GM21529 (cell line): ENCODE measurements around the gene XCL2.
"Not testable (repeated sequence)": the region's sequence is repeated elsewhere in the genome, so short reads cannot be mapped to it uniquely, and the experiment has no call there.

ENCODE experiments used
- ATAC-seq: cut with Tn5 transposase; IDR thresholded peaks from one replicate; pipeline ENCODE4 v1.9.1; 2021; ENCODE audit not compliant: unreplicated experiment

XCL2 gene, protein sequence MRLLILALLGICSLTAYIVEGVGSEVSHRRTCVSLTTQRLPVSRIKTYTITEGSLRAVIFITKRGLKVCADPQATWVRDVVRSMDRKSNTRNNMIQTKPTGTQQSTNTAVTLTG

DNA sequence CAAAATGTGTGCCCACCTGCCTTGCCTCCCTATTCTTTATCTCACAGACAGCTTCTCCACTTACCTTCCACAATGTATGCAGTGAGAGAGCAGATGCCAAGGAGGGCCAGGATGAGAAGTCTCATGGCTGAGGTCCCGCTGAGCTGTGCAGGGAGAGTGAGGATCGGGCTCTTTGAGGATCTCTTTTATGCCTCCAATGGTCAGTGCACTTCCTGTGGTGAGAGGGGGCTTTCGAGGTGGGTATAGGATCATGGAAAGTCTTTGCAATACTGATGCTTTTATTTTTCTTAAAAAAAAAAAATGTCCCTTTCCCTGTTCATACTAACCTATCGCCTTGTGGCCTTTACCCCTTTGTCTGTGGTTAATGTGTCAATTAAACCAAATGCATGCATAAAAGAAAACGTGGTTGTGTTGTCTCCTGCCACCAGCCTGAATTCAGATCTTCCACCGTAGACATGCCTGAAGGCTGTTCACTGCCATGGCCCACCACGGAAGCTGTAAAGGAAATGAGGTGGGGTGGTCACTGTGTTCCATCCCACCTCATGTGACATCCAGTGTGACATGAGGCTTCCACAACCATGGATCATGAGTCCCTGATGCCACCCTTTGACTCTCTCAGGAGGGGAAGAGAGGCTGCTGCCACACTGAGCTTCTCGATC lies at the start of gene XCL2:
Gene XCL2, minus strand, starts transcription at position 158 of the 659 bp plus-strand sequence. Its CDS starts 33 bp downstream, at position 125.
- not testable (repeated sequence) for ATAC-seq

DNA sequence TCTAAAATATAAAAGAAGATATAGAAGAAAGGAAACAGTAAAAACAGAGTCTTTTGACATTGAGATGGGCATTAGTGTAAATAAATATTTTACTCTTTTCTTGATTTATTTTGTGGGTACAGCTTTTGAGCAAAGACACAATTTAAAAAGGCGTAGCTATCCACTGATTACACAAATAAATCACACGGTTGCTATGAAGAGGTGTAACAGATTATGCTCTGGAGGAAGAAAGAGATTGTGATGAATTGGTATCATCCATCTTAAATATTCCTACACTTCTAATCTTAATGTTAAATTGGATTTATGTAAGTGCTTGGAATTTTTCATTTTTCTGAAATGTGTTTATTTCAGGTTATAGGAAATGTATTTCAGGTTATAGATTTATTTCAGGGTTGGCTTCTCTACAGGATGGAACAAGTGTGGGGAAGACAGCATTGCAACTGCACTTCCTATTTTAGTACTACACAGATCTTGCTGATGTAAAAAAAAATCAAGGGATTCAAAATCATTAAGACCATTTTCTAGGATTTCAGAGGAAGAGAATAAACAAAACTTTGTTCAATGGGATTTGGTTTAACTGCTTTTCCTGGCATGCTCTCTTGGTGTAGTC lies 47.9 kb upstream of the XCL2 start:
- no peak for ATAC-seq

DNA sequence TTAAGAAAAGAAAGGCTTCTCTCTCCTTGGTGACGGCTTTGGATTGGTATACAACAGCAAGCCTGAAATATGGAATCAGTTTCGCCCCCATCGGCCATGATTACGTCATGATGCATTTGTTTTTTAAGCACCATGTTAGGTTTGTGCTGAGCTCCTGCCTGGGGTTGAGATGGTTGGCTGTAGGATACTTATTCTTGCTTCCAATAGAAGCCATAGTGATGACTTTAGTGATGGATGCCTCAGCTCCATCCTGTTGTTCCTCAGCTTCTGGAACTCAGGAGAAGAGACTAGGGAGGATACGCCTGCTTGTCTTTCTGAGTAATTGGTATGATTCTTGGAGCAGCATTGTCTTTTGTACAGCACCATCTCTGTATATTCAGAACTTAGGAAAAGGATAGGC lies 47.3 kb upstream of the XCL2 start:
- ATAC-seq, result no peak

DNA sequence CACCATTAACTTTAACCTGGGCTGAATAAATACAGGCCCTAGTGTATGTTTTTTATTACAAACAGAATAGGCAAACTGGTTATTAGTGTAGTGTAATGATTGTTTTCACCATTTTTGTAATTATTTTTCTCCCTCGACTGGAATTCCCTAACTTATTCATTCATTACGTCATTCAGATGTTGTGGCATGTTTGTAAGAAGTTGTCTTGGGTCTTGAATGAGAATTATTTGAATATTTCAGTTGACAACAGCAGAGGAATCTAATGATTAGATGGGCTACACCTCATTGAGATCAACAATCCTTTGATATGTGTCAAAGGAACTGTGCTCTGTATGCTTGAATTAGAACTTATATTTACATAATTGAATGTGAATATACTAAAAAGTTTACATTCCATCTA lies 45.4 kb upstream of the XCL2 start:
- ATAC-seq, result no peak

DNA sequence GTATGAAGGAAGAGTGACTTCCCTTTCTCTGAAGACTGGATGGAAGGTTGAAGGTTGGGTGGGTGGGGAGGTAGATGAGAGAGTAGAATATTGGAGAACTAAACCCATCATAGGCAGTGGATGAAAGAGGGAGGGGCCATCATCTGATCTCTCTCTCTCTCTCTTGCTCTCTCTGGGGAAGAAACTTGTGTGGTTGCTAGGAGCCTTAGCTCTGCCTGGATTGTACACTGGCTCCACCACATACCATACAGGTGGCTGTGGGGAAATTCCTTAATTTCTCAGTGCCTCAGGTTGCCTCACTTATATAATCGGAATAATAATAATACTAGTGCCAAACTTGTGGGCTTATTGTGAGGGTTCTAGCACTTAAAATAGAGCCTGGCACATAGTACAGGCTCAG lies 42.1 kb upstream of the XCL2 start:
- ATAC-seq, result no peak

DNA sequence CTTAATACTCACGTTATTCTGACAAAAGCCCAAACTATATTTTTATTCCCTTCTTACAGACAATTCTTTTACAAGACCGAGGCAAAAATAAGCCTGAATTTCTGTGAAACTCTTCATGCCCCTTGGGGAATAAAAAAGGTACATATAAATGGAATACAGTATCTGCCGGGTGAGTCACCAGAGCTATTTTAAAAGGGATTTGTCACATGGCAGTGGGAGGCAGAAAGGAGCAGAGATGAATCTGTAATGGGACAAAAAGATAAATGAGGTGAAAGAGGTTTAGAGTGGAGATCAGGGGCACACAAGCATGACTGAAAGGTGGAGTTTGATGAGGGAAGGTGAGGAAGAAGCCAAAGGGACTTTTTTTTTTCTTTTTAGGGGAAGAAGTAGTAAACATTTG lies 41.4 kb upstream of the XCL2 start:
- ATAC-seq, result no peak

DNA sequence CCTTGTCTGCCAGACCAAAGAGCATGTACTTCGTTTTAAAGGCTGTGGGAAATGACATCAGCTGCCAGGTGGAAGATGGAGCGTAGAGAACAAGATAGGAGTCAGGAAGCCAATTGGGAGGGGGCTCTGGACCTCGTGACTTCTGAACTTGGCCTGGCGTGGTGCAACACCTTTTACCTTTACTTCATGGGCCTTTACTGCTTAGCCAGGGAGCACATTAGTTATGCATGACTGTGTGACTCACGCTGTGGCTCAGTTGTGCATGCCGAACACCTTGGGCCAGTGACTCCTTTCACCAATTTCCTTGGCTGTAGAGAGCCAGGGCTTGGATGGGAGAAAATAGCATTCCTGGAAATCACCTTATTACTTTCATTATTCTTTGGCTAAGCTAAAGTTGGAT lies 39.8 kb upstream of the XCL2 start:
- no peak for ATAC-seq

DNA sequence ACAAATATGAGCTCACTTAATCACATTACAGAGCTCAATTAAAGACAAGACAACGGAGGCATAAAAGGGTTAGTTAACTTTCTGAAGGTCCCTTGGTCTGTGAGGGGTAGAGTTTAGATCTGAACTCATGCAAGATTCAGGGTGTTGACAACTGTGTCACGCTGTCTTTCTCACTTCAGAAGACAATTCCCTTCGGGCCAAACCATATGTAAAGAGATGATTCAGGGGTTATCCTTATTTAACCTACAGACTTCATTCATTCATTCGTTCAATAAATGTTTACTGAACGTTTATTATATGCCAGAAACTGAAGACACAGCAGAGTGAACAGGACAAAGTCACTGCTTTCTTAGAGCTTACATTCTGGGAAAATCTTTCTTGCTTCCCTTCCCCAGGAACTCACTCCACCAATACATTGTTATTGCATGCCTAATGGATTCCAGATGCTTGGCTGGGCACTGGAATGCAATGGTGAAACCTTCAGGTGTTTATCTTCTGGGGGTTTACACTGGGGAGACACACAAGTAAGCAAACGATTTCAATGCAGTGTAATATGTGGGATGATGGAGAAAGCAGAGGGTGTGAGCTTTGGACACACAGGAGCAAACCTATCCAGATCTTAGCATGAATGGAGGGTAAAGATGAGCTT lies 39.0 kb upstream of the XCL2 start:
- no peak for ATAC-seq

DNA sequence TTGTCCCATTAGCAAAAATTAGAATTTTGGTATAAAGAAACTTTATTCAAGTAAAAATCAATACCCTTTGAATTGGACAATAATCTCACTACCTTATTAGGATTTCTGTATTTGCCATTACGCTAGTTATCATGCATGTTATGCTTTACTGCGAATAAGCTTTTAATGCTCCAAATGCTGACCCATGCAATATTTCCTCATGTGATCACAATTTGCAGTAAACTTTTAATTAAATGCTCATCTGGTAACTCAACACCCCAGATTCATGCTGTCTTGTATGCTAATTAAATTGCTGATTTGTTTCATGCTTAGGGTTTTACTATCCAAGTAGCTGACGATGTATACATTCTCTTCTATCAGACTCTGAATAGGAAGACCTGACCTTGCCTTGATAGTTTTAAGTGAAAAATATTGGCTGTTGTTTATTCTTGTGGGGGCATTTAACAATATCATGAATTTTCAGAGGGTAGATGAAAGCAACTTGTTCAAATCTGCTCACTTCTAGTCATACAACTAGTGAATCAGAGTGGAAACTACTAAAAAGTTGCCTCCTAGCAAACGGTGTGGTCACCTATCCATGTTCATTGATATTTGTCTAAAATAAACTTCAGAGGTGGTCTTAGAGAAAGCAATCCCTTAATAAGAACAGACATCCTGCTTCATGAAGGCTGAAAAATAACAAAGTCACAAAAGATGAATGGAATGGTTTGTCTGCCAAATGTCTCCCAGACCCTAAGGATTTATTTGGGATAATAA lies 38.2 kb upstream of the XCL2 start:
- ATAC-seq, result no peak

DNA sequence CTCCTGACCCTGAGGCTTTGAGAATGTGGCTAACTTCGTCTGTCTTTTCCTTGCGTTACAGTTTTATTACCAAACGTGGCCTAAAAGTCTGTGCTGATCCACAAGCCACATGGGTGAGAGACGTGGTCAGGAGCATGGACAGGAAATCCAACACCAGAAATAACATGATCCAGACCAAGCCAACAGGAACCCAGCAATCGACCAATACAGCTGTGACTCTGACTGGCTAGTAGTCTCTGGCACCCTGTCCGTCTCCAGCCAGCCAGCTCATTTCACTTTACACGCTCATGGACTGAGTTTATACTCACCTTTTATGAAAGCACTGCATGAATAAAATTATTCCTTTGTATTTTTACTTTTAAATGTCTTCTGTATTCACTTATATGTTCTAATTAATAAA lies 37.2 kb upstream of the XCL2 start:
- not testable (repeated sequence) for ATAC-seq

DNA sequence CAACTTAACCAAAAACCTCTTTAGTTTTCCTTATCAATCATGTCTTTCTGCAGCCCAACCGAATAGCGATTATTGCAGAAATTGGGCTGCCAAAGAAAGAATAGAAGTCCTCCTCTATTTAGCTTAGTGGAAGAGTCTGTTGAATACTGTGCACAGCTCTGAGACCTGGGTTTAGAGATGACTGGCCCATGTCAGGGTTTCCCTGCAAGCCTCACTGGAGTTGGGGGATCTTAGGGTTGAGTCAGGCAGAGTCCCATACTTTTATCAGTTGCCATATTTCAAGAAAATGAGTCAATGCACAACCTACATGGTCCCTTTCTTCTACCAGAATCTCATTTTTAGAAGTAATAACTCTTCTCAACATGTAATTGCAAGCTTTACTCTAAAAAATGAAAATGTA lies 36.5 kb upstream of the XCL2 start:
- not testable (repeated sequence) for ATAC-seq

DNA sequence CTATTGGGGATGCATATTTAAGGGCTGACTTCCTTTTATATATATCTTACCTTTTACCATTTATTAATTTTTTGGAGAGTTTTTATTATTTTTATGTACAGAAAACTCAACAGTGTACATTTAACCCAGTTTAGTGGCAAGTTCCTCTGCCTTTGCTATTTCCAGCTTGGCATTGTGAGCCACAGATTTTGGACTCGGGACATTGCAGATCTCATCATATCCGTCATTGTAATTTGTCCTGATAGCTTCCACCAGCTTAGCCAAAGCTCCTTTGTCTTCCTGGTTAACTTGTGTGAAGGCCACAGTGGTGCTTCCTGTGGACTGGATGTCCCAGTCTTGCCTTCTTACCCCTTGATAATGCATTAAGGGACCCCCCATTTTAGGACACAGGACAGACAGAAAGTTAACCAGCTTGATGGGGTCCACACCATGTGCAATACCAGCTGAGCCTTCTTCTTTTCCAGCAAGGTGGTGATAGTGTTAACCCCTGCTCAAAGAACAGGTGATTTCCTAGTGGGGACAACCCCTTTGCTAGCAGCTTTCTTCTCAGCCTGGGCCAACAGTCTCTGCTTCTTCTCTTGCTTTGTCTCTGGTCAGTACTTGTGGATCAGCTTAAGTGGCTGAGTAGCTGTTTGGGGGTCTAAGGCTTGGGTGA lies 34.9 kb upstream of the XCL2 start:
- not testable (repeated sequence) for ATAC-seq

DNA sequence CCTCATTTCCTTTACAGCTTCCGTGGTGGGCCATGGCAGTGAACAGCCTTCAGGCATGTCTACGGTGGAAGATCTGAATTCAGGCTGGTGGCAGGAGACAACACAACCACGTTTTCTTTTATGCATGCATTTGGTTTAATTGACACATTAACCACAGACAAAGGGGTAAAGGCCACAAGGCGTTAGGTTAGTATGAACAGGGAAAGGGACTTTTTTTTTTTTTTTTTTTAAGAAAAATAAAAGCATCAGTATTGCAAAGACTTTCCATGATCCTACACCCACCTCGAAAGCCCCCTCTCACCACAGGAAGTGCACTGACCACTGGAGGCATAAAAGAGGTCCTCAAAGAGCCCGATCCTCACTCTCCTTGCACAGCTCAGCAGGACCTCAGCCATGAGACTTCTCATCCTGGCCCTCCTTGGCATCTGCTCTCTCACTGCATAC lies 32.5 kb upstream of the XCL2 start, which contains the start of gene XCL1:
Gene XCL1, plus strand, starts transcription at position 361 of the 444 bp plus-strand sequence. Its CDS starts 33 bp downstream, at position 394.
- not testable (repeated sequence) for ATAC-seq

DNA sequence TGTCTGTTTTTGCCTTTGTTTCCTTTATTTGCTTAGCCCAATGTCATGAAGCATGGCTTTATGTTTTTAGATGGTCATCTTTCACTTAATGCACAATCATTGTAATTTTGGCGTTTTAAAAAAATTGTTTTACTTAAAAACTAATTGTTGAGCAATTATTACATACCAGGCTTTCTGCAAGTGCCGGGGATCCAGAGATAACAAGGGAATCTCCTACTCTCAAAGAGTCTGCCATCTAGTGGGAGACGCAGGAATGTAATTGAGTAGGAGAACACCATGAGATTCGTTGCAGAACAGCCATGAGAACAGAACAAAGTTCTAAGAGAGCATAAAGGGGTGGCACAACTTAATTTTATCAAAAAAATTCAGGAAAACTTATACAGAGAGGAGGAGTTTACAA lies 30.4 kb upstream of the XCL2 start:
- not testable (repeated sequence) for ATAC-seq

DNA sequence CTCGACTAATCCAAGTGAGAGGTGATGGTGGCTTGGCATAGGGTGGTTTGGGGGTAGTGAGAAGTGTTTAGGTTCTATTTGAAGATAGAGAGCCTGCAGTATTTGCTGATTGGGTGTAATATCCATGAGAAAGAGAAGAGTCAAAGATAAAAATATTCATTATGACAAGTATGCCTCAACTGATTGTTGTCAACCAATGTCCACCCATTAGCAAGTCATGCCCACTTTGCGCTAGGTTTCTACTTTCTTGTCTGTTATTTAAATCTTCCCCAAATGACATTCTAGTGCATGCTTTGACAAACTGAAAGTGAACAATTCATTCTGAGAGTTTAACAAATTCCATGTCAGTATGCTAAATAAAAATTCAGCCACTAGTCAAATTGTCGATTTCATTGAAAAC lies 28.8 kb upstream of the XCL2 start:
- ATAC-seq, result no peak

DNA sequence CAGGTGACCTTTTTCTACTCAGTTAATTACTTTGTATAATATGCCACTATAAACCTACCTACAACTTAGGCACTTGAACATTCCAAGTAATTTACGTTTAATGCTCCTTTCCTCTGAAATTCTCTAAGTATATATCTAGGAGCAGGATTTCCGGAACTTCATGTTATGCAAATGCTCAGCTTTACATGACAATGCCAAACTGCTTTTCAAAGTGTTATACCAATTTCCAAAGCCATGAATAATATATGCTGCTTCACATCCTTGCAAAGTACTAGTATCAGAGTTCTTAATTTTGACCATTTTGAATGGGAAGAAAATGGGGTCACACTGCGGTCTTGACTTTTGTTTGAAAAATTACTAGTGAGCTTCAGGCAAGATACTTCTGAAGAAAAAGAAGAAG lies 26.9 kb upstream of the XCL2 start:
- no peak for ATAC-seq

DNA sequence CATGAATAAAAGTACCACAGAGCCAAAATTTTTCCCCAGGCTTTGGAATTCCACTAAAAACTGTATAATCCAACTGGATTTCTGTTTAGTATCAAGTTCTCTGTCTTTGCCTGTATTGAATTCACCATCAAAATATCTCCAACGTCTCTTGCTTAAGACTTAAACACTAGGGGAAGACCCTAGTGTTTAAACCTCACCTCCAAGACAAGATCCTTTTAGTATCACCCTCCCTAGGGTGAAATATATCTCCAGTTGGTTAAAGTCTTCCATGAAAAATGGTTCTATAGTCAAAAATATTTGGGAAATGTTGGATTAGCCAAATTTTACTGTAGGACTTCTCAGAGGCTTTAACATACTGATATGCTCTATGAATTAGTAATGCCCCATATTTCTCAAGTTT lies 24.5 kb upstream of the XCL2 start:
- no peak for ATAC-seq

DNA sequence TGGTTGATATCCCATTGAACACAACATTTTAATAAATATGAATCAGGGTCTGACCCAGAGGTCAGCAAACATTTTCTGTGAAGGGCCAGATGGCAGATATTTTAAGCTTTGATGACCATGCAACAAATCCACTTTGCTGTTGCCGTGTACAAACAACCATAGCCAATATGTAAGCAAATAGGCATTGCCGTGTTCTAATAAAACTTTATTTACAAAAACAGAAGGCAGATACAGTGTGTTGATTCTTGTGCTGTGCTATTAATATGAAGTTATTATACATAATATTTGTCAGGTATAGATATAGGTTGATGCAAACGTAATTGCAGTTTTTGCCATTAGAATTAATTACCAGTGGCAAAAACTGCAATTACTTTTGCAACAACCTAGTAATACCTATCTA lies 23.8 kb upstream of the XCL2 start:
- no peak for ATAC-seq

DNA sequence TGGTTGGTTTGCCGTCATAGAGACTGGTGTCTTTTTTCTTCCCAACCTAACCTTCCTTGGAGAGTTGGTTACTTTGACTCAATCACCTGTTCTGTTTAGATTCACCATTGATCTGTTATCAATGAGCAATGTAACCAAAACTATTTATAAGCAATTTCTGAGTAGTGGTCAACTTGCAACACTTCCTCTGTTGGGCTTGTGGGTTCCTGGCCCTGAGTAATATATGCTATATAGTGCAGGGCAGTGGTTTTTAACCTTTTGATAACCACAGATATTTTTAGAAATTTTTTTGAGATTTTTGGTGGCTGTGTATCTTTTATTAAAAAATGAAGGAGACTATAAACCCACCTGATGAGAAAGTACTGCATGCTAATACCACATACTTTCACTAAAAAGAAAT lies 23.2 kb upstream of the XCL2 start:
- no peak for ATAC-seq

DNA sequence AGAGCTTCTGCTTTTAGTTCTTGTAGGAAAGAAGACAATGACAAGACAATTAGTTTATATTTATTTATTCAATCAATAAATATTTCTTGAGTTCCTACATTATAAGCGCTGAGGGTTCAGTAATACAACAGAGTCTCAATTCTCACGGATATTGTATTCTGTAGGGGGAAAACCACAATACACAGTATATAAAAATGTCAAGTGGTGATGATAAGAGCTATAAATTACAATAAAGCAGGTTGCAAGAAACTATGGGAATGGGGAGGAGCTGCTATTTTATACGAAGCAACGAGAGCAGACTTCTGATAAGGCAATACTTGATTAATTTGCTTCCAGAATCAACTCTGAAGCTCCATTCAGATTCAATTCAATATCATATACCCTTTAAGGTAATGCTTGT lies 22.0 kb upstream of the XCL2 start:
- no peak for ATAC-seq

DNA sequence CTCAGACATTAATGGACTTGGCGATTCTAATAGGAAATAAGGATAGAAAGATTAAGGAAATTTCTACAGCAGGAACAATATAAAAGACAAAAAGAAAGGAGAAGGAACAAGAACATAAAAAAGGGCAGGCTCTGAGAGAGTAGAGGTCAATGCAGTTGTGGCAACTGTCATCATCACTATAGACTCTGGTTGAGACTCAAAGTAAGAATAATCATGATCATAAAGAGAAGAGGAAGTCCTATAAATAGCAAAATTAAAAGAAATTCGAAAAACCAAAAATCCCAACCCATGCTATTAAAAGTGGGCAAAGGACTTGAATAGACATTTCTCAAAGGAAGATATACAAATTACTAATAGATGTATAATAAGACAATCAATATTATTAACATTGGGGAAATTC lies 18.2 kb upstream of the XCL2 start:
- no peak for ATAC-seq
